HepG2 (cell line): ENCODE measurements around the gene IMPDH2. TPM values are rescaled to one million over a fixed set of nuclear protein-coding genes. Genes with fewer than 3 reads are reported as not detected.

Experiments used
- ATAC-seq: fragments of 200-7000 bp; cut with Tn5 transposase; 3 replicates; pipeline ENCODE4 v1.9.1; 2020; ENCODE audit warnings: mild to moderate bottlenecking, moderate library complexity
- BruUV-seq: library from RNA; stranded (reverse); fragments of 400-500 nt; replicated peaks from 2 replicates; lab custom pipeline; 2021; lab: Mats Ljungman, UMichigan
- CTCF ChIA-PET: fragments of 300-600 bp; formaldehyde crosslinking; extraction: SDS; loops from one replicate; lab custom pipeline; 2021; ENCODE audit warnings: low total read pairs, inconsistent platforms, low intra/inter-chr PET ratio; lab: Yijun Ruan, JAX
- POLR2A ChIA-PET: fragments of 350-600 bp; sonication (Branson Sonifier 250); formaldehyde crosslinking; loops from one replicate; lab custom pipeline; 2020; ENCODE audit warnings: antibody characterized with exemption, inconsistent platforms; lab: Yijun Ruan, JAX
- DNase-seq: peaks from one replicate; pipeline ENCODE4 v3.0.0-alpha.2; 2015; ENCODE audit warnings: low spot score
- FAIRE-seq: peaks from 3 replicates; lab custom pipeline; 2011; peaks lifted over from hg19 to GRCh38; lab: Jason Lieb, UNC
- H2AFZ ChIP-seq: one replicate; pipeline ENCODE4 v1.6.1; 2011; ENCODE audit warnings: low read length, inconsistent platforms
- H3K27ac ChIP-seq: fragments of 300-600 bp; 3 replicates; pipeline ENCODE4 v1.8.0; 2011; ENCODE audit warnings: mixed run types, mild to moderate bottlenecking, mixed read lengths, low read length, inconsistent platforms; ENCODE audit not compliant: insufficient read depth; ENCODE audit errors: extremely low read length
- H3K27me3 ChIP-seq, 2 experiments: fragments of 200-600 bp in 1 of 2; 2 replicates in 1 of 2; 3 replicates in 1 of 2; pipeline versions ENCODE4 v1.6.0 to v1.8.0; 2011; ENCODE audit warnings: low read length in 2 of 2, mild to moderate bottlenecking in 2 of 2, moderate library complexity in 2 of 2, inconsistent platforms in 1 of 2; ENCODE audit not compliant: insufficient read depth in 2 of 2, control insufficient read depth in 1 of 2
- H3K36me3 ChIP-seq, 2 experiments: fragments of 200-600 bp in 1 of 2; replicated peaks in 1 of 2; 2 replicates in 1 of 2; 3 replicates in 1 of 2; pipeline versions ENCODE4 v1.5.1 to v1.8.0; 2011; ENCODE audit warnings: low read length in 2 of 2, inconsistent platforms in 1 of 2; ENCODE audit not compliant: insufficient read depth in 2 of 2, control insufficient read depth in 1 of 2
- H3K4me1 ChIP-seq: 2 replicates; pipeline ENCODE4 v1.5.1; 2012; ENCODE audit warnings: low read length, inconsistent platforms; ENCODE audit not compliant: insufficient read depth
- H3K4me2 ChIP-seq: 2 replicates; pipeline ENCODE4 v1.6.0; 2011; ENCODE audit warnings: low read depth, low read length, inconsistent platforms
- H3K4me3 ChIP-seq, 3 experiments: fragments of 200-600 bp in 1 of 3; sonication (generic), shearing (Covaris generic) in 1 of 3; replicated peaks in 1 of 3; 2 replicates each; pipeline ENCODE4 v1.5.1; 2011 to 2016; ENCODE audit warnings: low read length in 3 of 3, inconsistent platforms in 2 of 3, low read depth in 2 of 3, mild to moderate bottlenecking in 2 of 3, control low read depth in 1 of 3, mixed read lengths in 1 of 3; ENCODE audit not compliant: insufficient read depth in 1 of 3
- H3K79me2 ChIP-seq: one replicate; pipeline ENCODE4 v1.6.1; 2011; ENCODE audit warnings: low read length, inconsistent platforms; ENCODE audit not compliant: insufficient read depth
- H3K9ac ChIP-seq: 2 replicates; pipeline ENCODE4 v1.6.0; 2011; ENCODE audit warnings: mild to moderate bottlenecking, low read depth, low read length, inconsistent platforms; ENCODE audit not compliant: insufficient read depth
- H3K9me3 ChIP-seq: 2 replicates; pipeline ENCODE4 v1.5.1; 2012; ENCODE audit warnings: mild to moderate bottlenecking, low read length
- H4K20me1 ChIP-seq: 2 replicates; pipeline ENCODE4 v1.6.0; 2011; ENCODE audit warnings: inconsistent platforms, mild to moderate bottlenecking, low read length, moderate library complexity; ENCODE audit not compliant: insufficient read depth
- ATF2 ChIP-seq: sonication (generic); formaldehyde crosslinking; IDR thresholded peaks from 2 replicates; pipeline ENCODE4 v1.4.0; 2020; ENCODE audit warnings: missing genetic modification reagents
- HDAC6 ChIP-seq: fragments of 200-600 bp; sonication (generic); IDR thresholded peaks from 2 replicates; pipeline ENCODE4 v1.7.0; 2017; ENCODE audit warnings: mild to moderate bottlenecking, antibody characterized with exemption, low read length, low read depth
- HNRNPH1 ChIP-seq: fragments of 200-400 bp; formaldehyde crosslinking; optimal IDR thresholded peaks from 2 replicates; pipeline ENCODE3; 2017; ENCODE audit warnings: mild to moderate bottlenecking, low read depth, low read length
- MAFG ChIP-seq: sonication (generic); formaldehyde crosslinking; IDR thresholded peaks from 2 replicates; pipeline ENCODE4 v1.5.1; 2020; ENCODE audit warnings: mild to moderate bottlenecking, missing genetic modification reagents
- POGZ ChIP-seq: sonication (generic); formaldehyde crosslinking; IDR thresholded peaks from 2 replicates; pipeline ENCODE4 v1.4.0; 2020; ENCODE audit warnings: mild to moderate bottlenecking, missing genetic modification reagents
- PPARG ChIP-seq: conservative IDR thresholded peaks from 2 replicates; pipeline ENCODE4 v1.6.1; 2016; ENCODE audit warnings: missing biosample characterization, missing genetic modification reagents
- SMARCC2 ChIP-seq: fragments of 450-650 bp; IDR thresholded peaks from 2 replicates; pipeline ENCODE4 v1.6.1; 2017; ENCODE audit warnings: antibody characterized with exemption, mild to moderate bottlenecking
- ZBTB7A ChIP-seq: sonication (generic); formaldehyde crosslinking; IDR thresholded peaks from 2 replicates; pipeline ENCODE4 v1.8.0; 2022; ENCODE audit warnings: mild to moderate bottlenecking, missing genetic modification reagents
- ZNF143 ChIP-seq: sonication (generic); formaldehyde crosslinking; IDR thresholded peaks from 2 replicates; pipeline ENCODE4 v1.4.0; 2020; ENCODE audit warnings: missing genetic modification reagents
- ZNF292 ChIP-seq: sonication (generic); formaldehyde crosslinking; IDR thresholded peaks from 2 replicates; pipeline ENCODE4 v1.8.1; 2022; ENCODE audit warnings: mild to moderate bottlenecking, low read depth, missing genetic modification reagents, borderline replicate concordance
- ZNF569 ChIP-seq: sonication (generic); formaldehyde crosslinking; IDR thresholded peaks from 2 replicates; pipeline ENCODE4 v1.5.0; 2020; ENCODE audit warnings: mild to moderate bottlenecking, missing genetic modification reagents, moderate library complexity, borderline replicate concordance
- ZNF580 ChIP-seq: IDR thresholded peaks from 2 replicates; pipeline ENCODE4 v1.6.1; 2016; ENCODE audit warnings: low read depth, borderline replicate concordance
- ZNF629 ChIP-seq: sonication (generic); formaldehyde crosslinking; conservative IDR thresholded peaks from 2 replicates; pipeline ENCODE4 v1.5.0; 2020; ENCODE audit warnings: missing genetic modification reagents
- ZNF879 ChIP-seq: sonication (generic); formaldehyde crosslinking; IDR thresholded peaks from 2 replicates; pipeline ENCODE4 v1.8.1; 2023; ENCODE audit warnings: missing genetic modification reagents
- WGBS: methylation state at CpG from one replicate; pipeline ENCODE4 v1.1.6; 2017; ENCODE audit warnings: low lambda C conversion rate; 5-methylcytosine and 5-hydroxymethylcytosine counted together
- in situ Hi-C: cut with HindIII; loops from 2 replicates; pipeline ENCODE4 v1.10.0; 2017; ENCODE audit warnings: low pct_unique_long_range_greater_than_20kb; ENCODE audit not compliant: extremely low pct_ligation_motif_present
- intact Hi-C: fragments of 100-400 bp; cut with micrococcal nuclease; formaldehyde crosslinking; loops from one replicate; pipeline ENCODE4 v1.10.0; 2022; ENCODE audit not compliant: unreplicated experiment
- polyA plus RNA-seq, 8 experiments: library from polyadenylated mRNA; depleted of rRNA in 3 of 8; stranded (reverse) in 7 of 8; unstranded in 1 of 8; fragments of >200 nt; fragmentation: Illumina TruSeq in 4 of 8; extraction: Trizol in 4 of 8; gene quantifications; 2 replicates each; pipeline versions ENCODE4 v1.2.1 to v1.2.3, GENCODE V29; 2011 to 2016; ENCODE audit warnings: low read depth in 4 of 8, missing spikeins in 1 of 8, mixed read lengths in 1 of 8; ENCODE audit not compliant: insufficient read depth in 1 of 8
- total RNA-seq, 5 experiments: library from RNA; depleted of rRNA; stranded (reverse); fragments of >200 nt; fragmentation: Illumina TruSeq; extraction: Trizol; gene quantifications; 2 replicates each; pipeline ENCODE4 v1.2.3, GENCODE V29; 2016; ENCODE audit warnings: low read depth in 1 of 5
- TF ChIP-seq, protein P1 (sequence below): sonication (generic); formaldehyde crosslinking; IDR thresholded peaks from 2 replicates; pipeline ENCODE4 v1.4.0; 2020; ENCODE audit warnings: missing genetic modification reagents
- TF ChIP-seq, protein P2 (sequence below): sonication (generic); formaldehyde crosslinking; IDR thresholded peaks from 2 replicates; pipeline ENCODE4 v1.8.1; 2023; ENCODE audit warnings: mild to moderate bottlenecking, inconsistent platforms, moderate library complexity, missing genetic modification reagents, borderline replicate concordance

Gene IMPDH2
- total and polyA plus RNA-seq, 2 of the 13 experiments (the other 11 are each of a cell fraction or from before 2014, with no cell fraction given), result 248 to 260 TPM

GRCh38 chr3:48993834-48994233 lies 35.4 kb downstream of the IMPDH2 start (continued):
- no peak for TF ChIP-seq ATF2 (CRISPR knock-in tag)
- no peak for TF ChIP-seq HDAC6
- no peak for TF ChIP-seq SMARCC2

DNA sequence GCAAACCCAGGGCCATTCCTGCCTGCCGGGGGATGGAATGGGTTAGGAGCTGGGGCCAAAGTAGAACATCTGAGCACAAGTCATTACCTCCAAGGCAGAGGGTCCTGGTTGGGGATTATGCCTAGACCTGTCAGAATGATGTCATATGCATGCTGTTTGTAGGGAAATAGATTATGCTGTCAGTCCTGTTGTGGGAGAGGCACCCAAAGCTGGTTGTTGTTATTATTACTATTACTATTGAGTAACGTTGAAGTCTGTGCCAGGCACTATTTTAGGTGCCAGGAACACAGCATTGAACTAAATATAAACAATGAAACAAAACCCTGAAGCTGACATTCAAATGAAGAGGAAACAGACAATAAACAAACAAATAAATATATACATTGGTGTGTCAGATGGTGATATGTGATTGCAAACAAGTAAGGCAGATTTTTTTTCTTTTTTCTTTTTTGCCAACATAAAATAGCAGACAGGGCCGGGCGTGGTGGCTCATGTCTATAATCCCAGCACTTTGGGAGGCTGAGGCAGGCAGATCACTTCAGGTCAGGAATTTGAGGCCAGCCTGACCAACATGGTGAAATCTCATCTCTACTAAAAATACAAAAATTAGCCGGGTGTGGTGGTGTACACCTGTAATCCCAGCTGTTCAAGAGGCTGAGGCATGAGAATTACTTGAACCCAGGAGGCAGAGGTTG lies 37.2 kb downstream of the IMPDH2 start:
- no peak for ATAC-seq
- ChIA-PET POLR2A (no interaction called here), CTCF (no interaction called here)
- H4K20me1 ChIP-seq, result no peaks in the 10 kb centered on the region
- H3K79me2 ChIP-seq, result no peaks in the 10 kb centered on the region
- H3K4me3 ChIP-seq, result no peak overlapping the region
- FAIRE-seq, result no peak
- H3K4me1 ChIP-seq, result peaks cover 3% of the 10 kb centered on the region
- no peak overlapping the region for H3K9ac ChIP-seq
- no peaks in the 10 kb centered on the region for H3K27me3 ChIP-seq
- WGBS, result 74% methylated on average over 5 of the region's 5 CpGs
- no peaks in the 10 kb centered on the region for H3K36me3 ChIP-seq
- DNase-seq, result no peak
- intact Hi-C loops (no loop called here), in situ Hi-C loops (no loop called here)
- H2AFZ ChIP-seq, result no peak overlapping the region
- no peak overlapping the region for H3K4me2 ChIP-seq
- TF ChIP-seq, protein P1, sequence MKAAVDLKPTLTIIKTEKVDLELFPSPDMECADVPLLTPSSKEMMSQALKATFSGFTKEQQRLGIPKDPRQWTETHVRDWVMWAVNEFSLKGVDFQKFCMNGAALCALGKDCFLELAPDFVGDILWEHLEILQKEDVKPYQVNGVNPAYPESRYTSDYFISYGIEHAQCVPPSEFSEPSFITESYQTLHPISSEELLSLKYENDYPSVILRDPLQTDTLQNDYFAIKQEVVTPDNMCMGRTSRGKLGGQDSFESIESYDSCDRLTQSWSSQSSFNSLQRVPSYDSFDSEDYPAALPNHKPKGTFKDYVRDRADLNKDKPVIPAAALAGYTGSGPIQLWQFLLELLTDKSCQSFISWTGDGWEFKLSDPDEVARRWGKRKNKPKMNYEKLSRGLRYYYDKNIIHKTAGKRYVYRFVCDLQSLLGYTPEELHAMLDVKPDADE (CRISPR knock-in tag), result no peak
- TF ChIP-seq PPARG (CRISPR knock-in tag) (no peak), HNRNPH1 (no peak), MAFG (no peak), ZNF580 (no peak), ZNF879 (CRISPR knock-in tag) (no peak), ZBTB7A (CRISPR knock-in tag) (no peak), POGZ (CRISPR knock-in tag) (no peak), ZNF569 (no peak), ZNF629 (CRISPR knock-in tag) (no peak), ZNF143 (CRISPR knock-in tag) (no peak), ZNF292 (CRISPR knock-in tag) (no peak)
- TF ChIP-seq, protein P2, sequence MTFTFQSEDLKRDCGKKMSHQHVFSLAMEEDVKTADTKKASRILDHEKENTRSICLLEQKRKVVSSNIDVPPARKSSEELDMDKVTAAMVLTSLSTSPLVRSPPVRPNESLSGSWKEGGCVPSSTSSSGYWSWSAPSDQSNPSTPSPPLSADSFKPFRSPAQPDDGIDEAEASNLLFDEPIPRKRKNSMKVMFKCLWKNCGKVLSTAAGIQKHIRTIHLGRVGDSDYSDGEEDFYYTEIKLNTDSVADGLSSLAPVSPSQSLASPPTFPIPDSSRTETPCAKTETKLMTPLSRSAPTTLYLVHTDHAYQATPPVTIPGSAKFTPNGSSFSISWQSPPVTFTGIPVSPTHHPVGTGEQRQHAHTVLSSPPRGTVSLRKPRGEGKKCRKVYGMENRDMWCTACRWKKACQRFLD (CRISPR knock-in tag), result no peak
- H3K9me3 ChIP-seq, result no peaks in the 10 kb centered on the region
- no TSS peak for BruUV-seq
- H3K27ac ChIP-seq, result no peak overlapping the region
